HEK293T (cell line): ENCODE data around the gene SKAP1.
A peak's percentile ranks its signal among the peaks of the same experiment; 100 is the strongest.

ENCODE experiments used
- CTCF ChIA-PET: fragments of 350-600 bp; formaldehyde crosslinking; extraction: SDS; loops from one replicate; lab custom pipeline; 2021; ENCODE audit warnings: antibody characterized with exemption, inconsistent platforms; lab: Yijun Ruan, JAX
- POLR2A ChIA-PET: fragments of 350-600 bp; formaldehyde crosslinking; extraction: SDS; loops from one replicate; lab custom pipeline; 2020; ENCODE audit warnings: antibody characterized with exemption, inconsistent platforms; lab: Yijun Ruan, JAX
- DNase-seq: peaks from one replicate; pipeline ENCODE4 v3.0.0; 2012; ENCODE audit warnings: mixed read lengths; ENCODE audit errors: extremely low spot score
- ARNT ChIP-seq: fragments of 450-650 bp; IDR thresholded peaks from 2 replicates; pipeline ENCODE4 v1.6.1; 2017; ENCODE audit warnings: mild to moderate bottlenecking
- BHLHE40 ChIP-seq: fragments of 450-650 bp; IDR thresholded peaks from 2 replicates; pipeline ENCODE4 v1.6.1; 2016; ENCODE audit warnings: mild to moderate bottlenecking, moderate library complexity, borderline replicate concordance
- CTBP1 ChIP-seq: fragments of 450-650 bp; IDR thresholded peaks from 2 replicates; pipeline ENCODE4 v1.6.1; 2016; ENCODE audit warnings: borderline replicate concordance
- ELF4 ChIP-seq: fragments of 450-650 bp; IDR thresholded peaks from 2 replicates; pipeline ENCODE4 v1.6.1; 2017; ENCODE audit warnings: antibody characterized with exemption
- FOXA1 ChIP-seq: fragments of 450-650 bp; IDR thresholded peaks from 2 replicates; pipeline ENCODE4 v1.6.1; 2016; ENCODE audit warnings: mild to moderate bottlenecking
- FOXK2 ChIP-seq: fragments of 450-650 bp; IDR thresholded peaks from 2 replicates; pipeline ENCODE4 v1.6.1; 2016; ENCODE audit warnings: mild to moderate bottlenecking
- FOXM1 ChIP-seq: fragments of 450-650 bp; IDR thresholded peaks from 2 replicates; pipeline ENCODE4 v1.6.1; 2017; ENCODE audit warnings: mild to moderate bottlenecking, borderline replicate concordance
- HDGF ChIP-seq: fragments of 450-650 bp; IDR thresholded peaks from 2 replicates; pipeline ENCODE4 v1.6.1; 2017; ENCODE audit warnings: antibody characterized with exemption, borderline replicate concordance
- L3MBTL2 ChIP-seq: fragments of 450-650 bp; conservative IDR thresholded peaks from 2 replicates; pipeline ENCODE4 v1.6.1; 2016; ENCODE audit warnings: mild to moderate bottlenecking
- LEF1 ChIP-seq: fragments of 450-650 bp; IDR thresholded peaks from 2 replicates; pipeline ENCODE4 v1.6.1; 2017; ENCODE audit warnings: mild to moderate bottlenecking, borderline replicate concordance
- NFRKB ChIP-seq: fragments of 450-650 bp; IDR thresholded peaks from 2 replicates; pipeline ENCODE4 v1.6.1; 2016; ENCODE audit warnings: mild to moderate bottlenecking, moderate library complexity
- PKNOX1 ChIP-seq: fragments of 450-650 bp; IDR thresholded peaks from 2 replicates; pipeline ENCODE4 v1.6.1; 2016
- SP1 ChIP-seq: fragments of 450-650 bp; IDR thresholded peaks from 2 replicates; pipeline ENCODE4 v1.6.1; 2017
- SUZ12 ChIP-seq: fragments of 450-650 bp; IDR thresholded peaks from 2 replicates; pipeline ENCODE4 v1.6.1; 2016; ENCODE audit warnings: mild to moderate bottlenecking
- TARDBP ChIP-seq: fragments of 450-650 bp; IDR thresholded peaks from 2 replicates; pipeline ENCODE4 v1.6.1; 2016
- ZNF384 ChIP-seq: fragments of 450-650 bp; IDR thresholded peaks from 2 replicates; pipeline ENCODE4 v1.6.1; 2016

Gene SKAP1

GRCh38 chr17:48357779-48358602 is 72.0 kb downstream of the SKAP1 start:
- ChIA-PET POLR2A (no interaction called here), CTCF (no interaction called here)
- DNase-seq = no peak
- no peak for TF ChIP-seq BHLHE40
- no peak for TF ChIP-seq L3MBTL2
- no peak for TF ChIP-seq CTBP1
- TF ChIP-seq PKNOX1 = no peak
- no peak for TF ChIP-seq FOXA1
- TF ChIP-seq FOXM1 = no peak
- no peak for TF ChIP-seq NFRKB
- no peak for TF ChIP-seq SP1
- TF ChIP-seq SUZ12 = no peak
- no peak for TF ChIP-seq TARDBP
- no peak for TF ChIP-seq ELF4
- no peak for TF ChIP-seq ARNT
- no peak for TF ChIP-seq FOXK2
- no peak for TF ChIP-seq ZNF384

GRCh38 chr17:48356866-48357265 is 73.1 kb downstream of the SKAP1 start:
- POLR2A ChIA-PET = no interaction called here
- CTCF ChIA-PET = no interaction called here
- TF ChIP-seq SP1 (no peak), ARNT (no peak), ELF4 (no peak), PKNOX1 (no peak)
- DNase-seq = no peak

- ChIA-PET POLR2A (no interaction called here), CTCF (interaction anchor here (0.9 to 3.7 kb wide), 6 partner anchors 8 to 145 kb away, joined by 3 to 20 read pairs (median 5); no protein-coding TSS in a partner anchor)
- DNase-seq = no peak
- TF ChIP-seq TARDBP (no peak), ZNF384 (no peak), SP1 (no peak), FOXA1 (no peak), FOXM1 (no peak), NFRKB (no peak), HDGF (no peak), FOXK2 (no peak), SUZ12 (no peak), ELF4 (no peak), L3MBTL2 (no peak), ARNT (no peak), LEF1 (no peak), CTBP1 (no peak), BHLHE40 (no peak), PKNOX1 (no peak)
Measured at GRCh38 chr17:48352630-48353029, 77.4 kb downstream of the SKAP1 start.

GRCh38 chr17:48351911-48352332 is 78.1 kb downstream of the SKAP1 start:
- ChIA-PET CTCF (interaction anchor here (0.5 to 3.7 kb wide), 17 partner anchors 9 to 277 kb away, joined by 3 to 20 read pairs (median 3); no protein-coding TSS in a partner anchor), POLR2A (interaction anchor here (0.5 kb wide), 1 partner anchor 26 kb away, joined by 3 read pairs; no protein-coding TSS in a partner anchor)
- DNase-seq = peak; percentile 38
- TF ChIP-seq SUZ12 (no peak), BHLHE40 (no peak), PKNOX1 (peak; percentile 44; the same call in 1 of the 2 replicates), HDGF (no peak), ZNF384 (peak; percentile 97)

GRCh38 chr17:48348352-48348751 is 81.7 kb downstream of the SKAP1 start:
- TF ChIP-seq FOXK2 = no peak
- no peak for TF ChIP-seq TARDBP
- no peak for TF ChIP-seq ZNF384
- TF ChIP-seq PKNOX1 = no peak
- TF ChIP-seq ARNT = no peak
- TF ChIP-seq LEF1 = no peak
- TF ChIP-seq SP1 = no peak
- TF ChIP-seq BHLHE40 = no peak
- TF ChIP-seq CTBP1 = no peak
- TF ChIP-seq L3MBTL2 = no peak
- TF ChIP-seq SUZ12 = no peak
- TF ChIP-seq ELF4 = no peak
- TF ChIP-seq FOXA1 = no peak
- no peak for TF ChIP-seq HDGF
- no peak for TF ChIP-seq NFRKB
- ChIA-PET POLR2A (no interaction called here), CTCF (no interaction called here)
- no peak for DNase-seq
